D721Med (cell line): ENCODE measurements around the gene ITLN1.
"Not testable (repeated sequence)": the region's sequence is repeated elsewhere in the genome, so short reads cannot be mapped to it uniquely, and the experiment has no call there.

ENCODE experiments used
- DNase-seq: peaks from one replicate; pipeline ENCODE4 v3.0.0; 2011; ENCODE audit warnings: low spot score; ENCODE audit not compliant: insufficient read length
- FAIRE-seq: peaks from 2 replicates; lab custom pipeline; 2011; peaks lifted over from hg19 to GRCh38; lab: Jason Lieb, UNC
- CTCF ChIP-seq: IDR thresholded peaks from 2 replicates; pipeline ENCODE4 v1.5.1; 2012; ENCODE audit warnings: mild to moderate bottlenecking, control low read depth; ENCODE audit not compliant: insufficient read depth; ENCODE audit errors: missing control alignments

Gene ITLN1

GRCh38 chr1:160910170-160910750, 25.3 kb upstream of the ITLN1 start:
- DNase-seq, result no peak
- FAIRE-seq, result no peak
- no peak for TF ChIP-seq CTCF

DNA sequence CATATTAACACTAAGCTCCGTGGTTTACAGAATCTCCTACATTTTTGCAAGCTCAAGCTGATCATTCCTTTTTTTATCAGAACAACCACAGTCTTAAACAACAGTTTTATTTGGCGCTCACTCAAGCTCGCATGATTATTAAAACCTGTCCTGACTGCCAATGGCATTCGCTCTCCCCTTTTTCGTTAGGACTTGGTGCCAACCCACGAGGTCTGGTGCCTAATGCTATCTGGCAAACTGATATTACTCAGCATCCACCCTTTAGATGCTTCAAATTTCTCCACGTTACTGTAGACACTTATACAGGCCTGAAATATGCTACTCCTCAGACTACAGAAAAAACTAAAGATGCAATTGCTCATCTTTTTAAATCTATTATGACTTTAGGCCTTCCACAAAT, 23.0 kb upstream of the ITLN1 start:
- TF ChIP-seq CTCF, result no peak
- no peak for FAIRE-seq

DNA sequence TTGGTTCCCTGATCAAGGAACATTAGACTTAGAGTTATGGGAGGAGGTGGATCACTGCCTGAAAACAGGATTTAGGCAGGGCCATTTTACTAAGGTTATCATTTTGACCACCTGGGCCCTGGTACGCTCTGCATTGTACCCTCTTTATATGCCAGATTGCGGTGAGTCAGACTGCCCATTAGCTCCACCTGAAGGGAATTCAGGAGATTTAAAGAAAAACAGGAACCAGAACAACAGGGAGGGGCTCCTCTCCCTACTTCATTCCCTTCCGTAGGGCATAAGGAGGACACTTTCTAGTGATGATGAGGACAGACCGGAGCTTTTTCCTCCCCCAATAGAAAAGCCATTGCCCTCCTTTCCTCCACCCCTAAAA, 20.6 kb upstream of the ITLN1 start:
- DNase-seq (no peak), FAIRE-seq (no peak)
- TF ChIP-seq CTCF, result no peak

More for the DNA sequence above, 23.0 kb upstream of the ITLN1 start:
- no peak for DNase-seq

DNA sequence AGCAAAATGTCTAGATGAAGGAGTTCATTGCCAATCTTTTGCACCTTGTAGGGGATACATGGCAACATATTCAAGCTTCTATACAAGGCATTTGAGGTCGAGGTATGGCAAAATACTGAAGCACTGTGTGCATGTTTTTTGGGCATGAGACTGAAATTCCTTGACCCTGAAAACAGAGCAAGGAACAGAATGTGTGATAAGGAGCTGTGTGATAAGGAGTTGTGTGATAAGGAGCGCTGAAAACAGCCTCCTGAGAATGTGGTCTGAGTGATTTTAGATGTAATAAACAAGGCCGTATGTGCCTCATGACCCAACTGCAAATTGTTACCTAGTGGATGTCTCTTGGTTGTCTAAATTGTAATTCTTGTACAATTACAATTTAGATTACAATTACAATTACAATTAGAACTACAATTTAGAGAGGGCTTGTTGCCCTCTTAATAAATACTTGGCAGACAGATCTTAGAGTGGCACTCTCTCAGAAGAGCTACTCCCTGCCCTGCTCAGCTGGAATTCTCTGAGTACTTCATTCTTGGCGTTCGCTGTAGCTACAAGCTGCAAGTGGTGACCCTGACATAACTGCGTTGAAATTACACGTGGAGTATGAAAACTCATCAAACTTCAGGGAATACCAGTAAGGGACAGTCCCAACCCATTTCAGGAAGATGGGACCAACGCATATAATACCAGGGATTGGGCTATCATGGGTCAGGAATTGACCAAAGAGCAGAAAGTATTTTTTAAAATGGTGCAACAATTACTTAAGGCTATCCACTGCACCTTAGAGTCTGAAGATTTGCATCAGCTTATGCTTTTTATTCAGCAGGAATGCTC, 20.0 kb upstream of the ITLN1 start:
- FAIRE-seq, result no peak
- TF ChIP-seq CTCF, result no peak
- DNase-seq, result no peak

DNA sequence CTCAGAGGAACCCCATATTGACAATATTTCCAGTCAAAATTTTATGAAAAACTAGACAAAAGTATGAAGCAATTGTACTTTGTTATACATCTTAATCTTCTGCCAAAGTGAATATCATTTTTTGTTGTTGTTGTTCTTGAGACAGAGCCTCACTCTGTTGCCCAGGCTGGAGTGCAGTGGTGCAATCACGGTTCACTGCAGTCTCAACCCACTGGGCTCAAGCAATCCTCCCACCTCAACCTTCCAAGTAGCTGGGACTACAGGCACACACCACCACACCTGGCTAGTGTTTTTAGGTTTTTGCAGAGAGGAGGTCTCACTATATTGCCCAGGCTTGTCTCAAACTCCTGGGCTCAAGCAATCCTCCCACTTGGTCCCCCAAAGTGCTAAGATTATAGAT, 17.3 kb upstream of the ITLN1 start:
- not testable (repeated sequence) for FAIRE-seq, DNase-seq

- DNase-seq (no peak), FAIRE-seq (no peak)
- TF ChIP-seq CTCF, result no peak
Observed at GRCh38 chr1:160901768-160902167, 16.8 kb upstream of the ITLN1 start.

GRCh38 chr1:160900683-160901082, 15.7 kb upstream of the ITLN1 start:
- not testable (repeated sequence) for FAIRE-seq, DNase-seq

DNA sequence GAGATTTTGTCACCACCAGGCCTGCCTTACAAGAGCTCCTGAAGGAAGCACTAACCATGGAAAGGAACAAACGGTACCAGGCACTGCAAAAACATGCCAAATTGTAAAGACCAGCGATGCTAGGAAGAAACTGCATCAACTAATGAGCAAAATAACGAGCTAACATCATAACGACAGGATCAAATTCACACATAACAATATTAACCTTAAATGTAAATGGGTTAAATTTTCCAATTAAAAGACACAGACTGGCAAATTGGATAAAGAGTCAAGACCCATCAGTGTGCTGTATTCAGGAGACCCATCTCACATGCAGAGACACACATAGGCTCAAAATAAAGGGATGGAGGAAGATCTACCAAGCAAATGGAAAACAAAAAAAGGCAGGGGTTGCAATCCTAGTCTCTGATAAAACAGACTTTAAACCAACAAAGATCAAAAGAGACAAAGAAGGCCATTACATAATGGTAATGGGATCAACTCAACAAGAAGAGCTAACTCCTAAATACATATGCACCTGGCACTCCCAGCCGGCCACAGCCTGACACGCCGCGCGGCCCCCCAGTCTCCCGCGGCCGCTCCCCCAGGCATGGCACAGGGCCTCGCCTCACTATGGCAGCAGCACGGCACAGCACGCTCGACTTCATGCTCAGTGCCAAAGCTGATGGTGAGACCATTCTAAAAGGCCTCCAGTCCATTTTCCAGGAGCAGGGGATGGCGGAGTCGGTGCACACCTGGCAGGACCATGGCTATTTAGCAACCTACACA, 9.6 kb upstream of the ITLN1 start:
- not testable (repeated sequence) for FAIRE-seq, DNase-seq
